ENCODE measurements around the gene KIF15. TPM values are rescaled to one million over a fixed set of nuclear protein-coding genes. Genes with fewer than 3 reads are reported as not detected.

The KIF15 gene
- polyA plus RNA-seq, 3 donors, result 0.15 to 0.16 TPM; not detected in 1

DNA sequence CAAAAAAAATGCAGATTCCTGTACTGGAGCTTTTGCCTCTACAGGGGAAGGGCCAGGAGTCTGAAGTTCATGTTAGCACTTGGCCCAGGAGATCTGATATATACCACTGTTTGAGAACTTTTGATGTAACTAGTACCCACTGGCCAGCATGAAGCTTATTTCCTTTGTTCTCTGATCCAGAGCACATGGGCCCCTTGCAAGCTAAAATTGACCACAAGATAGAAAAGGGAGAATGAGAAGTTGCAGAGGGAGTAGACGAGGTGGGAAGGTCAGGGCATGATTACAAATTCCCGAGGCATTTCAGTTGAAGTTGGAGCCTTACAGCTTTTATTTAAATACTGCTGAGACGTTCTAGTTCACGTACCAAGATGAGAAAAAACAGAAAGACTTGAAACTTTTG is 141.0 kb downstream of the KIF15 start:
- H3K4me2 ChIP-seq (replicated peaks; ENCODE audit: extremely low read depth, low read length, poor library complexity, severe bottlenecking), result no peak overlapping the region
- Mint-ChIP-seq H3K4me1 (no peaks in the 10 kb centered on the region), H3K4me3 (no peak overlapping the region), H3K27me3 (ENCODE audit: low read depth in 3 of 3) (peaks cover 0 to 14% (median 5%) of the 10 kb centered on the region in 3 donors), H3K36me3 (no peaks in the 10 kb centered on the region), H3K9me3 (peaks cover 0 to 9% (median 2%) of the 10 kb centered on the region in 7 donors), H3K27ac (no peak overlapping the region)
- no peak overlapping the region for H3K4me3 ChIP-seq (replicated peaks in 1 of 3; ENCODE audit: low read depth in 2 of 3, low read length in 3 of 3)
- H2AFZ ChIP-seq (ENCODE audit: insufficient read depth, low read depth, low read length, poor library complexity, severe bottlenecking), result no peak overlapping the region
- no peaks in the 10 kb centered on the region for H3K27me3 ChIP-seq (ENCODE audit: control insufficient read depth in 2 of 2, insufficient read depth in 2 of 2, low read length in 2 of 2)
- H3K9me3 ChIP-seq (replicated peaks in 1 of 2; ENCODE audit: control insufficient read depth in 1 of 2, insufficient read depth in 1 of 2, low read length in 2 of 2), result no peaks in the 10 kb centered on the region
- H4K20me1 ChIP-seq (ENCODE audit: insufficient read depth, low read length), result no peaks in the 10 kb centered on the region
- no peak overlapping the region for H3K9ac ChIP-seq (ENCODE audit: insufficient read depth, low read length, poor library complexity, severe bottlenecking)
- H3K4me1 ChIP-seq (ENCODE audit: control insufficient read depth in 1 of 2, insufficient read depth in 2 of 2, low read length in 2 of 2), result no peaks in the 10 kb centered on the region
- TF ChIP-seq, protein P1, sequence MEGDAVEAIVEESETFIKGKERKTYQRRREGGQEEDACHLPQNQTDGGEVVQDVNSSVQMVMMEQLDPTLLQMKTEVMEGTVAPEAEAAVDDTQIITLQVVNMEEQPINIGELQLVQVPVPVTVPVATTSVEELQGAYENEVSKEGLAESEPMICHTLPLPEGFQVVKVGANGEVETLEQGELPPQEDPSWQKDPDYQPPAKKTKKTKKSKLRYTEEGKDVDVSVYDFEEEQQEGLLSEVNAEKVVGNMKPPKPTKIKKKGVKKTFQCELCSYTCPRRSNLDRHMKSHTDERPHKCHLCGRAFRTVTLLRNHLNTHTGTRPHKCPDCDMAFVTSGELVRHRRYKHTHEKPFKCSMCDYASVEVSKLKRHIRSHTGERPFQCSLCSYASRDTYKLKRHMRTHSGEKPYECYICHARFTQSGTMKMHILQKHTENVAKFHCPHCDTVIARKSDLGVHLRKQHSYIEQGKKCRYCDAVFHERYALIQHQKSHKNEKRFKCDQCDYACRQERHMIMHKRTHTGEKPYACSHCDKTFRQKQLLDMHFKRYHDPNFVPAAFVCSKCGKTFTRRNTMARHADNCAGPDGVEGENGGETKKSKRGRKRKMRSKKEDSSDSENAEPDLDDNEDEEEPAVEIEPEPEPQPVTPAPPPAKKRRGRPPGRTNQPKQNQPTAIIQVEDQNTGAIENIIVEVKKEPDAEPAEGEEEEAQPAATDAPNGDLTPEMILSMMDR (IDR thresholded peaks at IDR 0.05), result no peak
- 78% methylated on average over 2 of the region's 4 CpGs for WGBS (ENCODE audit: insufficient coverage)
- H3K36me3 ChIP-seq (replicated peaks in 1 of 2; ENCODE audit: control insufficient read depth in 1 of 2, insufficient read depth in 2 of 2, low read length in 2 of 2), result no peaks in the 10 kb centered on the region
- no peak for DNase-seq
- intact Hi-C loops (cut with micrococcal nuclease), result no loop called here
- no peak overlapping the region for H3K27ac ChIP-seq (ENCODE audit: low read depth in 1 of 2, low read length in 2 of 2)
- H3K79me2 ChIP-seq (ENCODE audit: insufficient read depth, low read length), result no peaks in the 10 kb centered on the region

Other genes with a start within 250 kb of the KIF15 start
- under 1 TPM; 0.29 to 0.51 (median 0.48) TPM for gene ZKSCAN7, start 206.6 kb upstream of the KIF15 start, polyA plus RNA-seq
- under 1 TPM in 2 of 3 donors, not detected in 1; 0.17 TPM for gene ZNF660, start 176.8 kb upstream of the KIF15 start, polyA plus RNA-seq
- gene ZNF197, start 136.8 kb upstream of the KIF15 start, polyA plus RNA-seq, result 1 to 10 TPM; 1.2 to 3.6 (median 2.1) TPM
- 1 to 10 TPM; 1.2 to 2.5 (median 2.5) TPM for gene ZNF35, start 113.1 kb upstream of the KIF15 start, polyA plus RNA-seq
- under 1 TPM; 0.20 to 0.28 (median 0.23) TPM for gene ZNF502, start 49.1 kb upstream of the KIF15 start, polyA plus RNA-seq
- gene ZNF501, start 32.2 kb upstream of the KIF15 start, polyA plus RNA-seq, result under 1 TPM; 0.08 to 0.59 (median 0.35) TPM
- gene KIAA1143, start 175 bp upstream of the KIF15 start, polyA plus RNA-seq, result 10 to 100 TPM in 2 of 3 donors, 1 to 10 TPM in 1; 2.4 to 26.4 (median 19.1) TPM
- gene TMEM42, start 100.1 kb downstream of the KIF15 start, polyA plus RNA-seq, result 10 to 100 TPM; 16.2 to 31.2 (median 27.5) TPM
- gene TGM4, start 112.8 kb downstream of the KIF15 start, polyA plus RNA-seq, result under 1 TPM in 1 of 3 donors, not detected in 2; 0.04 TPM
- 10 to 100 TPM; 52.1 to 72.6 (median 61.3) TPM for gene ZDHHC3, start 214.4 kb downstream of the KIF15 start, polyA plus RNA-seq
- 10 to 100 TPM; 16.8 to 23.9 (median 18.8) TPM for gene EXOSC7, start 214.4 kb downstream of the KIF15 start, polyA plus RNA-seq